Testis (tissue), 3 donors: Measurements from ENCODE around the gene RBM20. TPM values are rescaled to one million over a fixed set of nuclear protein-coding genes. Genes with fewer than 3 reads are reported as not detected.

Source experiments
- DNase-seq: peaks from one replicate; pipeline ENCODE4 v3.0.0-alpha.2; 2019
- H3K27ac ChIP-seq, 2 donors: fragments of 200-600 bp; sonication (generic); one replicate each; pipeline ENCODE4 v1.5.1; 2019
- H3K27me3 ChIP-seq: fragments of 200-600 bp; sonication (generic); one replicate; pipeline ENCODE4 v1.5.1; 2019
- H3K36me3 ChIP-seq: fragments of 200-600 bp; sonication (generic); one replicate; pipeline ENCODE4 v1.5.1; 2017; ENCODE audit warnings: low read depth; ENCODE audit errors: missing control alignments
- H3K4me1 ChIP-seq: fragments of 200-600 bp; sonication (generic); one replicate; pipeline ENCODE4 v1.5.1; 2019
- H3K4me3 ChIP-seq, 2 donors: fragments of 200-600 bp; sonication (generic); one replicate each; pipeline ENCODE4 v1.5.1; 2017 to 2019
- H3K9me3 ChIP-seq: fragments of 200-600 bp; sonication (generic); one replicate; pipeline ENCODE4 v1.5.1; 2017
- CTCF ChIP-seq, 3 experiments: fragments of 450-650 bp in 2 of 3; fragments of 200-600 bp in 1 of 3; sonication (generic) in 1 of 3; IDR thresholded peaks; one replicate each; pipeline ENCODE4 v1.5.1; 2016 to 2019; ENCODE audit warnings: antibody characterized with exemption in 3 of 3, mild to moderate bottlenecking in 2 of 3, moderate library complexity in 1 of 3
- POLR2A ChIP-seq: fragments of 450-650 bp; IDR thresholded peaks from one replicate; pipeline ENCODE4 v1.6.1; 2017; ENCODE audit warnings: antibody characterized with exemption, mild to moderate bottlenecking, moderate library complexity
- WGBS, 2 donors: methylation state at CpG; one replicate each; pipeline ENCODE4 v1.1.5; 2018; 5-methylcytosine and 5-hydroxymethylcytosine counted together
- intact Hi-C: fragments of 100-400 bp; cut with DNase I; formaldehyde crosslinking; loops from one replicate; pipeline ENCODE4 v1.15.1; 2023; ENCODE audit warnings: low total_unique reads
- polyA plus RNA-seq: library from polyadenylated mRNA; stranded (reverse); fragments of 350-450 nt; fragmentation: Illumina TruSeq; extraction: RNeasy Lipid Tissue Mini Kit (QIAGEN cat#74804); gene quantifications from one replicate; pipeline ENCODE4 v1.2.3, GENCODE V29; 2014; ENCODE audit warnings: low read depth, low replicate concordance; ENCODE audit not compliant: insufficient read depth
- small RNA-seq, 2 donors: library from RNA; depleted of rRNA; stranded (forward); fragments of <200 nt; gene quantifications; one replicate each; pipeline ENCODE3, GENCODE V24; 2016
- total RNA-seq, 2 donors: library from RNA; depleted of rRNA; stranded (reverse); fragments of >200 nt; gene quantifications; one replicate each; pipeline ENCODE4 v1.2.3, GENCODE V29; 2016

The RBM20 gene
- total and polyA plus RNA-seq, 3 donors from 2014 or later, result 1.7 to 5.3 (median 3.1) TPM

- TF ChIP-seq POLR2A, result no peak
- no peak for TF ChIP-seq CTCF (IDR thresholded peaks at IDR 0.05)
Observed at GRCh38 chr10:110881905-110882304, 237.8 kb downstream of the RBM20 start.

DNA sequence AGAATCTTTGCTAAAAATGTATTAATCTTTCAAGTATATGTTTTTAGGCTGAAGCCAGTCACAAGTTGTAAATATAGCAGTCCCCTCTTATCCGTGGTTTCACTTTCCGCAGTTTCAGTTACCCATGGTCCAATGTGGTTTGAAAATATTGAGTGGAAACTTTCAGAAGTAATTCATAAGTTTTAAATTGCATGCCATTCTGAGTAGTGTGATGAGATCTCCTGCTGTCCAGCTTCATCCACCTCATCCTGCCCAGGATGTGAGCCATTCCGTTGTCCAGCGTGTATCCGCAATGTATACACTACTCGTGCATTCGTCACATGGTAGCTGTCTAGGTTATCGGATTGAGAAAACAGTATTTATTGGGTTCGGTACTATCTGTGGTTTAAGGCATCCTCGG is 239.8 kb downstream of the RBM20 start:
- 59 to 71% methylated on average over 10 of the region's 10 CpGs for WGBS, 2 donors
- TF ChIP-seq POLR2A, result no peak
- no peak for TF ChIP-seq CTCF (IDR thresholded peaks at IDR 0.05)
- Histone ChIP-seq H3K9me3 (no peaks in the 10 kb centered on the region), H3K27me3 (no peaks in the 10 kb centered on the region), H3K36me3 (no peaks in the 10 kb centered on the region), H3K4me1 (no peaks in the 10 kb centered on the region), H3K27ac (peak overlapping the region in 1 of 2 donors; percentile 47), H3K4me3 (no peak overlapping the region)
- intact Hi-C loops, result no loop called here
- no peak for DNase-seq

More at GRCh38 chr10:110881905-110882304, 237.8 kb downstream of the RBM20 start:
- intact Hi-C loops, result no loop called here
- Histone ChIP-seq H3K9me3 (no peaks in the 10 kb centered on the region), H3K36me3 (no peaks in the 10 kb centered on the region), H3K27me3 (no peaks in the 10 kb centered on the region), H3K4me3 (no peak overlapping the region), H3K4me1 (no peaks in the 10 kb centered on the region), H3K27ac (peak overlapping the region; percentile 5 to 32)
- DNase-seq, result no peak
- WGBS, 2 donors, result 58 to 60% methylated on average over 4 of the region's 4 CpGs

- TF ChIP-seq CTCF (IDR thresholded peaks at IDR 0.05), result no peak
- no peak for TF ChIP-seq POLR2A
- Histone ChIP-seq H3K9me3 (no peaks in the 10 kb centered on the region), H3K4me3 (no peak overlapping the region), H3K4me1 (no peaks in the 10 kb centered on the region), H3K27me3 (no peaks in the 10 kb centered on the region), H3K27ac (peak overlapping the region in 1 of 2 donors; percentile 32), H3K36me3 (no peaks in the 10 kb centered on the region)
- 46 to 48% methylated on average over 5 of the region's 5 CpGs for WGBS, 2 donors
- intact Hi-C loops, result no loop called here
- no peak for DNase-seq
Observed at GRCh38 chr10:110885932-110886674, 242.0 kb downstream of the RBM20 start.

DNA sequence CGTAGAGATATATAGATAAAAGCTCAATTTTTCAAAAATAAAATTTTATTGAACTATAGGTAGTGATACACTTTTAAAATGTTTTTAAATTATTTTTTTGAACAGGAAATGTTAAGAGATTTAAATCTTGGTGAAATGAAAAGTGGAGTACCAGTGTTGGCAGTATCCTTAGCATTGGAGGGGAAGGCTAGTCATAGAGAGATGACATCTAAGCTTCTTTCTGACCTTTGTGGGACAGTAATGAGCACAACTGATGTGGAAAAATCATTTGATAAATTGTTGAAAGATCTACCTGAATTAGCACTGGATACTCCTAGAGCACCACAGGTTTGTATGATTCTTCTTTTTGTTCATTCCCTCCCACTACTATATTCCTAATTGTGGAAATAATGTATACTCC is 243.4 kb downstream of the RBM20 start:
- TF ChIP-seq POLR2A (no peak), CTCF (IDR thresholded peaks at IDR 0.05) (no peak)
- WGBS, 2 donors, result 88 to 94% methylated on average over 1 of the region's 1 CpG
- Histone ChIP-seq H3K36me3 (no peaks in the 10 kb centered on the region), H3K27me3 (no peaks in the 10 kb centered on the region), H3K27ac (no peak overlapping the region), H3K4me1 (no peaks in the 10 kb centered on the region), H3K4me3 (no peak overlapping the region), H3K9me3 (no peaks in the 10 kb centered on the region)
- intact Hi-C loops, result no loop called here
- no peak for DNase-seq

Small RNA genes within 50 kb of the gene (small RNA-seq; reads per million reads assigned to genes)
- gene RF00019 (0 reads per million in 2 donors), gene RN7SKP288 (0 reads per million in 2 donors), gene RNA5SP327 (0 reads per million in 2 donors)

Other genes with a start within 250 kb of the RBM20 start
- gene DUSP5, start 146.4 kb upstream of the RBM20 start, total RNA-seq, result 10 to 100 TPM; 42.7 to 57.5 TPM
- gene DUSP5, start 146.4 kb upstream of the RBM20 start, polyA plus RNA-seq, result 42.8 TPM
- gene SMC3, start 76.6 kb upstream of the RBM20 start, total RNA-seq, result 10 to 100 TPM; 65.4 to 86.8 TPM
- gene SMC3, start 76.6 kb upstream of the RBM20 start, polyA plus RNA-seq, result 28.7 TPM
- 10 to 100 TPM; 64.0 to 71.1 TPM for gene PDCD4, start 227.6 kb downstream of the RBM20 start, total RNA-seq
- gene PDCD4, start 227.6 kb downstream of the RBM20 start, polyA plus RNA-seq, result 124 TPM